Heart right ventricle (tissue), 16 donors: ENCODE results near the gene CMSS1. TPM values are rescaled to one million over a fixed set of nuclear protein-coding genes. Genes with fewer than 3 reads are reported as not detected.

Experiments
- ATAC-seq, 8 donors: fragments of 200-7000 bp; cut with Tn5 transposase; one replicate each; pipeline ENCODE4 v1.9.1; 2020; ENCODE audit warnings: mild to moderate bottlenecking in 8 of 8, moderate library complexity in 8 of 8, moderate number of reproducible peaks in 1 of 8
- DNase-seq, 2 donors: peaks; one replicate each; pipeline ENCODE4 v3.0.0-alpha.2; 2020
- H3K27ac ChIP-seq, 10 donors: fragments of 200-600 bp; sonication (generic) in 2 of 10; one replicate each; pipeline versions ENCODE4 v1.5.0 to v1.8.0; 2020 to 2022; ENCODE audit warnings: mild to moderate bottlenecking in 3 of 10
- H3K27me3 ChIP-seq, 7 donors: fragments of 200-600 bp; one replicate each; pipeline ENCODE4 v1.8.0; 2021 to 2022; ENCODE audit warnings: mild to moderate bottlenecking in 2 of 7
- H3K36me3 ChIP-seq, 9 donors: fragments of 200-600 bp; sonication (generic) in 1 of 9; one replicate each; pipeline versions ENCODE4 v1.5.0 to v1.8.0; 2020 to 2022; ENCODE audit warnings: mild to moderate bottlenecking in 2 of 9
- H3K4me1 ChIP-seq, 9 donors: fragments of 200-600 bp; sonication (generic) in 1 of 9; one replicate each; pipeline versions ENCODE4 v1.5.0 to v1.8.0; 2020 to 2022; ENCODE audit warnings: mild to moderate bottlenecking in 4 of 9
- H3K4me3 ChIP-seq, 10 donors: fragments of 200-600 bp; sonication (generic) in 2 of 10; one replicate each; pipeline versions ENCODE4 v1.5.0 to v1.8.0; 2020 to 2022; ENCODE audit warnings: mild to moderate bottlenecking in 7 of 10, moderate library complexity in 2 of 10
- H3K9me3 ChIP-seq, 11 donors: fragments of 200-600 bp in 10 of 11; sonication (generic) in 2 of 11; one replicate each; pipeline versions ENCODE4 v1.5.0 to v1.8.0; 2013 to 2022; ENCODE audit warnings: mild to moderate bottlenecking in 2 of 11, control low read depth in 1 of 11, moderate library complexity in 1 of 11
- CTCF ChIP-seq, 9 donors: fragments of 200-600 bp; sonication (generic) in 2 of 9; IDR thresholded peaks; one replicate each; pipeline versions ENCODE4 v1.5.0 to v1.8.0; 2021 to 2022; ENCODE audit warnings: antibody characterized with exemption in 9 of 9, mild to moderate bottlenecking in 5 of 9, moderate library complexity in 1 of 9
- WGBS, 2 donors: extraction: QIAGEN DNeasy Blood & Tissue Kit; methylation state at CpG; one replicate each; pipeline ENCODE4 v1.1.7; 2013; ENCODE audit warnings: inconsistent platforms in 1 of 2; 5-methylcytosine and 5-hydroxymethylcytosine counted together
- intact Hi-C, 10 donors: fragments of 100-400 bp; cut with DNase I; formaldehyde crosslinking; loops; one replicate each; pipeline versions ENCODE4 v1.11.1 to v1.14.2; 2022
- polyA plus RNA-seq, 2 donors: library from polyadenylated mRNA; stranded (reverse); fragments of 200-250 nt; gene quantifications; one replicate each; pipeline ENCODE4 v1.2.3, GENCODE V29; 2013
- total RNA-seq, 10 donors: library from RNA; stranded (reverse); fragmentation: NEBNext Ultra II Directional in 3 of 10; extraction: Animal tissue kit (Norgen Biotek cat#: 25700) in 3 of 10; gene quantifications; one replicate each; pipeline versions ENCODE4 v1.2.1 to v1.2.4, GENCODE V29; 2021 to 2023
- donor health status: Arrhythmogenic right ventricular cardiomyopathy.
- donor health status: ischemic (EF 13 %, LVEDD 7.1; RV severe dilation, severe dysfunction).
- donor health status: healthy with polysubstance abuse.
- donor health status: DM: no; HTN: yes; CAD: no.
- donor health status: DM: no; HTN: no; CAD: no.
- donor health status: ischemic (EF 25% LVEDD 6.9; RV normal size, moderate dysfunction).
- donor health status: ischemic (EF 25% LVEDD 5.7; RV mildly dilated, moderate dysfunction).
- donor health status: healthy.
- donor health status: DM: yes; HTN: yes; CAD: no.
- donor health status: Ischemic cardiomyopathy.
- donor health status: ischemic (EF 35%, LVEDD 5.7; RV mildly dilated, moderate dysfunction).
- donor health status: nonischemic (EF 11% LVEDD 7.7; RV severe dilation, severe dysfunction).
- donor health status: DM: yes; HTN: yes; CAD: no.
- donor health status: PGD.
- donor health status: ischemic (EF 29% LVEDD 5.4; RV normal size, mild dysfunction).
- donor health status: nonischemic (EF 23%, LVEDD 6.1; RV moderate dilation, normal function).

Gene CMSS1
- total and polyA plus RNA-seq, 12 donors = 24.6 to 45.4 (median 34.6) TPM

- intact Hi-C loops = loop anchor here in 2 of 10 donors (10.0 kb wide), 2 partner anchors 65 to 335 kb away; no protein-coding TSS in a partner anchor
- Histone ChIP-seq H3K36me3 (peaks cover 0 to 24% (median 0%) of the 10 kb centered on the region in 9 donors), H3K4me1 (peaks cover 0 to 23% (median 12%) of the 10 kb centered on the region in 9 donors), H3K9me3 (peaks cover 0 to 21% (median 9%) of the 10 kb centered on the region in 11 donors), H3K4me3 (no peak overlapping the region), H3K27ac (no peak overlapping the region), H3K27me3 (no peaks in the 10 kb centered on the region)
- 96 to 97% methylated on average over 4 of the region's 4 CpGs for WGBS, 2 donors
- DNase-seq (no peak), ATAC-seq (no peak)
- TF ChIP-seq CTCF (IDR thresholded peaks at IDR 0.05) = no peak
These were observed 362.2 kb downstream of the CMSS1 start for GRCh38 chr3:100179692-100180349.

- WGBS, 2 donors = 95 to 100% methylated on average over 1 of the region's 1 CpG
- Histone ChIP-seq H3K27me3 (no peaks in the 10 kb centered on the region), H3K9me3 (peaks cover 0 to 18% (median 9%) of the 10 kb centered on the region in 11 donors), H3K4me3 (no peak overlapping the region), H3K27ac (peak overlapping the region in 6 of 10 donors; percentile 15 to 66 (median 48)), H3K4me1 (peaks cover 0 to 29% (median 16%) of the 10 kb centered on the region in 9 donors), H3K36me3 (peaks cover 0 to 8% (median 0%) of the 10 kb centered on the region in 9 donors)
- no peak for TF ChIP-seq CTCF (IDR thresholded peaks at IDR 0.05)
- ATAC-seq (no peak), DNase-seq (no peak)
- intact Hi-C loops = loop anchor here in 1 of 10 donors (10.0 kb wide), 1 partner anchor 339 kb away; no protein-coding TSS in a partner anchor
These were observed 366.0 kb downstream of the CMSS1 start for GRCh38 chr3:100183608-100184125.

GRCh38 chr3:100184948-100185570, 367.4 kb downstream of the CMSS1 start:
- TF ChIP-seq CTCF (IDR thresholded peaks at IDR 0.05) = no peak
- peaks cover 0 to 29% (median 16%) of the 10 kb centered on the region in 9 donors for H3K4me1 ChIP-seq
- 42 to 46% methylated on average over 2 of the region's 2 CpGs for WGBS, 2 donors
- DNase-seq (peak in 1 of 2 donors; percentile 26), ATAC-seq (peak in 7 of 8 donors; percentile 67 to 86 (median 73))
- no peaks in the 10 kb centered on the region for H3K27me3 ChIP-seq
- no peak overlapping the region for H3K4me3 ChIP-seq
- peaks cover 0 to 9% (median 3%) of the 10 kb centered on the region in 11 donors for H3K9me3 ChIP-seq
- intact Hi-C loops = loop anchor here in 2 of 10 donors (5.0 to 10.0 kb wide), 2 partner anchors 37 to 340 kb away; no protein-coding TSS in a partner anchor
- H3K36me3 ChIP-seq = no peaks in the 10 kb centered on the region
- peak overlapping the region in 9 of 10 donors; percentile 3 to 66 (median 49) for H3K27ac ChIP-seq

- Histone ChIP-seq H3K4me1 (peaks cover 0 to 29% (median 16%) of the 10 kb centered on the region in 9 donors), H3K4me3 (no peak overlapping the region), H3K27ac (peak overlapping the region in 7 of 10 donors; percentile 15 to 66 (median 50)), H3K9me3 (peaks cover 0 to under 1% (median 0%) of the 10 kb centered on the region in 11 donors), H3K36me3 (no peaks in the 10 kb centered on the region), H3K27me3 (no peaks in the 10 kb centered on the region)
- intact Hi-C loops = loop anchor here in 2 of 10 donors (5.0 to 10.0 kb wide), 2 partner anchors 36 to 341 kb away; no protein-coding TSS in a partner anchor
- WGBS, 2 donors = 66 to 85% methylated on average over 5 of the region's 5 CpGs
- peak in 4 of 9 donors; percentile 9 to 24 (median 20) for TF ChIP-seq CTCF (IDR thresholded peaks at IDR 0.05)
- ATAC-seq (peak in 5 of 8 donors; percentile 47 to 60 (median 54)), DNase-seq (no peak)
These were observed 368.2 kb downstream of the CMSS1 start for GRCh38 chr3:100185847-100186246.
